ENCODE results near the gene CTSV.
"Not testable (repeated sequence)": the region's sequence is repeated elsewhere in the genome, so short reads cannot be mapped to it uniquely, and the experiment has no call there.

DNA sequence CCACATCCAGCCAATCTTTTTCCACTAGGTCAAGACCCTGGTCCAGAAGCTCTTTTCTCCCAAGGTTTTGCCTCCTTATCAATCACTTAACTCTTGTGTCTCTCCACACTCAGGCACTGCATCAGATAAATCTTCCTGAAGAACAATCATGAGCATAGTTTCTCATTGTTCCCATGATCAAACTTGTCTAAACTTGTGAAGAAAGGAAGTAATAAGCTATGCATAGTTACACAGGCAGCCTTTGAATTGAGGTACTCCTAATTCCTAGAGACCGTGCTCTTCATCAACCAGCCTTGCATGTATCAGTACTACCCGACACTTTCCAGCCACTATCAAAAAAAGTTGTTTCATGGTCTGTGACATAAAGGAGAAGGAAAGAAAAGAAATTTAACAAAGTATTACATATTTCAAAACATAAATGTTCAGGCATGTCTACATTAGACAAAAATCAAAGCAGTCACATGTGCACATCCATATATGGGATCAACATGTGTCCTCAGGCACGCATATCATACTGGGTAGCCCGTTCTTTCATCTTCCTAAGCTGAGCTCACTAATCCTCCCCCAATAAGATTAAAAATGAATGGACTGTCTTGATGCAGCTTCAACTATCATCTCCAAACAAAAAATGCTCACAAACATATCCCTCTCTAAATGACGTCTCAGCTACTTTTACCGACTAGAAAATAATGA is 41.8 kb downstream of the CTSV start:
- not testable (repeated sequence) for TF ChIP-seq POLR2A (IDR thresholded peaks at IDR 0.05)
- TF ChIP-seq, protein P1, sequence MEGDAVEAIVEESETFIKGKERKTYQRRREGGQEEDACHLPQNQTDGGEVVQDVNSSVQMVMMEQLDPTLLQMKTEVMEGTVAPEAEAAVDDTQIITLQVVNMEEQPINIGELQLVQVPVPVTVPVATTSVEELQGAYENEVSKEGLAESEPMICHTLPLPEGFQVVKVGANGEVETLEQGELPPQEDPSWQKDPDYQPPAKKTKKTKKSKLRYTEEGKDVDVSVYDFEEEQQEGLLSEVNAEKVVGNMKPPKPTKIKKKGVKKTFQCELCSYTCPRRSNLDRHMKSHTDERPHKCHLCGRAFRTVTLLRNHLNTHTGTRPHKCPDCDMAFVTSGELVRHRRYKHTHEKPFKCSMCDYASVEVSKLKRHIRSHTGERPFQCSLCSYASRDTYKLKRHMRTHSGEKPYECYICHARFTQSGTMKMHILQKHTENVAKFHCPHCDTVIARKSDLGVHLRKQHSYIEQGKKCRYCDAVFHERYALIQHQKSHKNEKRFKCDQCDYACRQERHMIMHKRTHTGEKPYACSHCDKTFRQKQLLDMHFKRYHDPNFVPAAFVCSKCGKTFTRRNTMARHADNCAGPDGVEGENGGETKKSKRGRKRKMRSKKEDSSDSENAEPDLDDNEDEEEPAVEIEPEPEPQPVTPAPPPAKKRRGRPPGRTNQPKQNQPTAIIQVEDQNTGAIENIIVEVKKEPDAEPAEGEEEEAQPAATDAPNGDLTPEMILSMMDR (IDR thresholded peaks at IDR 0.05), result not testable (repeated sequence)
